Suprapubic skin (tissue), 4 donors: ENCODE measurements around the gene KLHL30.

Experiments
- EP300 ChIP-seq: sonication (generic); formaldehyde crosslinking; IDR thresholded peaks from one replicate; pipeline ENCODE4 v1.6.1; 2017; ENCODE audit warnings: antibody characterized with exemption
- POLR2A ChIP-seq, 2 donors: fragments of 450-650 bp; IDR thresholded peaks; one replicate each; pipeline ENCODE4 v1.6.1; 2017; ENCODE audit warnings: antibody characterized with exemption in 2 of 2, mild to moderate bottlenecking in 2 of 2, moderate library complexity in 2 of 2
- POLR2AphosphoS5 ChIP-seq, 3 donors: sonication (generic); formaldehyde crosslinking; IDR thresholded peaks; one replicate each; pipeline ENCODE4 v1.6.1; 2017; ENCODE audit warnings: antibody characterized with exemption in 3 of 3
- TF ChIP-seq, protein P1 (sequence below), 2 donors: fragments of 200-600 bp in 1 of 2; fragments of 450-650 bp in 1 of 2; sonication (generic) in 1 of 2; IDR thresholded peaks; one replicate each; pipeline ENCODE4 v1.5.1; 2016 to 2019; ENCODE audit warnings: antibody characterized with exemption in 2 of 2, mild to moderate bottlenecking in 1 of 2, moderate library complexity in 1 of 2

DNA sequence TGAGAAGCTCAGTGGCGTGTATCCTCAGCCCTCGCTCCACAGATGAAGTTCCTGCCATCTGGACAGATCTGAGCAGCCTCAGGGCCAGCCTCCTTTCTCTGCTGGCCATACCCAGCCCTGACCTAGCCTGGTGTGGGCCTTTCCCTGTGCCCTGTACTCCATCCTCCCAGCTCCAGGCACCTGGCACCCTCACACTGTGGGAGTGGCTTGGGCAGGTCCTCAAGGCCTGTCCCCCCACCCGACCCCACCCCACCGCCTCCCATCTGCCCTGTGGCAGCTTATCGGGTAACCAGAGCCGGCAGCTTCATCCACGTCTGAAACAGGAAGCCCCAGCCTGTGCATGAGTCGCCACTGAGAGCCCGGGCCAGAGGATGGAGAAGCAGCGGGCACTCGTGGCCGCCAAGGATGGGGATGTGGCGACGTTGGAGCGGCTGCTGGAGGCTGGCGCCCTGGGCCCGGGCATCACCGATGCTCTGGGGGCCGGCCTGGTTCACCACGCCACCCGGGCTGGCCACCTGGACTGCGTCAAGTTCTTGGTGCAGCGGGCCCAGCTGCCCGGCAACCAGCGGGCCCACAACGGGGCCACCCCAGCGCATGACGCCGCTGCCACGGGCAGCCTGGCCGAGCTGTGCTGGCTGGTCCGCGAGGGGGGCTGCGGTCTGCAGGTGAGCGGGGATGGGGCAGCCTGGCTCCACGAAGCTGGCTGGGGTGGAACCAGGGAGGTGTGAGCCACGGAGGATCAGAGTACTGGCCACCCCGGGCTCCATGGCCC lies 38.2 kb upstream of the KLHL30 start, which contains the start of gene ESPNL:
- TF ChIP-seq POLR2A (IDR thresholded peaks at IDR 0.05) (no peak), POLR2AphosphoS5 (IDR thresholded peaks at IDR 0.05) (no peak), EP300 (no peak)
- TF ChIP-seq, protein P1, sequence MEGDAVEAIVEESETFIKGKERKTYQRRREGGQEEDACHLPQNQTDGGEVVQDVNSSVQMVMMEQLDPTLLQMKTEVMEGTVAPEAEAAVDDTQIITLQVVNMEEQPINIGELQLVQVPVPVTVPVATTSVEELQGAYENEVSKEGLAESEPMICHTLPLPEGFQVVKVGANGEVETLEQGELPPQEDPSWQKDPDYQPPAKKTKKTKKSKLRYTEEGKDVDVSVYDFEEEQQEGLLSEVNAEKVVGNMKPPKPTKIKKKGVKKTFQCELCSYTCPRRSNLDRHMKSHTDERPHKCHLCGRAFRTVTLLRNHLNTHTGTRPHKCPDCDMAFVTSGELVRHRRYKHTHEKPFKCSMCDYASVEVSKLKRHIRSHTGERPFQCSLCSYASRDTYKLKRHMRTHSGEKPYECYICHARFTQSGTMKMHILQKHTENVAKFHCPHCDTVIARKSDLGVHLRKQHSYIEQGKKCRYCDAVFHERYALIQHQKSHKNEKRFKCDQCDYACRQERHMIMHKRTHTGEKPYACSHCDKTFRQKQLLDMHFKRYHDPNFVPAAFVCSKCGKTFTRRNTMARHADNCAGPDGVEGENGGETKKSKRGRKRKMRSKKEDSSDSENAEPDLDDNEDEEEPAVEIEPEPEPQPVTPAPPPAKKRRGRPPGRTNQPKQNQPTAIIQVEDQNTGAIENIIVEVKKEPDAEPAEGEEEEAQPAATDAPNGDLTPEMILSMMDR (IDR thresholded peaks at IDR 0.05) = no peak
